GM23248 (cell line): Measurements from ENCODE around the gene PRICKLE3.

Experiments used
- EZH2 ChIP-seq: fragments of 200-600 bp; sonication (generic); IDR thresholded peaks from 2 replicates; pipeline ENCODE4 v1.6.1; 2018; ENCODE audit warnings: antibody characterized with exemption, mild to moderate bottlenecking; ENCODE audit not compliant: insufficient read depth, poor library complexity, severe bottlenecking
- EZH2phosphoT487 ChIP-seq: fragments of 200-600 bp; sonication (generic); IDR thresholded peaks from 2 replicates; pipeline ENCODE4 v1.6.1; 2018; ENCODE audit warnings: antibody characterized with exemption, moderate library complexity, mild to moderate bottlenecking, low read depth; ENCODE audit not compliant: insufficient read depth

DNA sequence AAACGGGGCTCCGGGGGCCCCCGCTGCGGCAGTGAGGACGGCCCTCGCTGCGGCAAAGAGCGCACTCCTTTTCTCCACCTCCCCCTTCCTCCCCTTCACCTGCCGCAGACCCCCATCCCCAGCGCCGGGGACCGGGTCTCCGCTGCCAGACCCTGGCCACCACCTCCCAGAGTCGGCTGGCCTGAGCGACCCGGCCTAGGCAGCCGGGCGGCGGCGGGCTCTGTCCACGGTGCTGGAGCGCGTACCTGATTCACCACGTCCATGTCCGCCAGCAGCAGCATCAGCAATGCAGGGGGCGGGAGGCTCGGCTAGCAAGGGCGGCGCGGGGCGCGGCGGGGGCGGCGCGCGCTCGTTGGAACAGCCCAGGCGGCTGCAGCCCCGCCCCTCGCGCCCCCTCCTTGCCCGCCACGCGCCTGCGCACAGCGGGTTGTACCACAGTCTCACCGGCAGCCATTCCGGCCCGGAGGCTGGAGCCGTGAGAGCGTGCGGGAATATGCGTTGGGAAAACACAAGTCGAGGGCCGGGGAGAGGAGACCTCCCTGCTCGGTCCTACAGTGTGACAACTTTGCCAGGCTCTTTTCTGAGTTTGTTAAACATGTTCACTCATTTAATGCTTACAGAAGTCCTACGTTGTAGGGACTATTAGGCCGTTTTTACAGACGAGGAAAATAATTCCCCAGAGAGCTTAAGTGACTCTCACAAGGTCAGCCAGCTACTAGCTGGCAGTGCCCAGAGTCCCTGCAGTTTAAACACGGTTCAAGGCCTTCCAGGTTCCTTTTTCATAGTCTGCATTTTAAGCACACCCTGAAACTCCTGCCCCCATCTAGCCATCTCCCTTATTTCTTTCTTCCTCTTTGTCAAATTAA lies 14.0 kb upstream of the PRICKLE3 start, which contains the start of gene SYP:
- no peak for TF ChIP-seq EZH2phosphoT487
- no peak for TF ChIP-seq EZH2
